Astrocyte of the spinal cord (primary cell): ENCODE measurements around the gene TUBGCP2.

ENCODE experiments used
- DNase-seq: peaks from one replicate; pipeline ENCODE4 v3.0.0; 2011; ENCODE audit warnings: low read depth, low spot score
- H3K4me3 ChIP-seq: 2 replicates; pipeline ENCODE4 v1.5.1; 2011; ENCODE audit warnings: low read depth, mild to moderate bottlenecking, low read length, moderate library complexity
- CTCF ChIP-seq: IDR thresholded peaks from 2 replicates; pipeline ENCODE4 v1.5.1; 2012; ENCODE audit warnings: low read depth, mild to moderate bottlenecking, low read length, inconsistent platforms
- in situ Hi-C: cut with HindIII; loops from 2 replicates; pipeline ENCODE4 v1.10.0; 2017; ENCODE audit warnings: low sequenced_read_pairs

TUBGCP2 gene

DNA sequence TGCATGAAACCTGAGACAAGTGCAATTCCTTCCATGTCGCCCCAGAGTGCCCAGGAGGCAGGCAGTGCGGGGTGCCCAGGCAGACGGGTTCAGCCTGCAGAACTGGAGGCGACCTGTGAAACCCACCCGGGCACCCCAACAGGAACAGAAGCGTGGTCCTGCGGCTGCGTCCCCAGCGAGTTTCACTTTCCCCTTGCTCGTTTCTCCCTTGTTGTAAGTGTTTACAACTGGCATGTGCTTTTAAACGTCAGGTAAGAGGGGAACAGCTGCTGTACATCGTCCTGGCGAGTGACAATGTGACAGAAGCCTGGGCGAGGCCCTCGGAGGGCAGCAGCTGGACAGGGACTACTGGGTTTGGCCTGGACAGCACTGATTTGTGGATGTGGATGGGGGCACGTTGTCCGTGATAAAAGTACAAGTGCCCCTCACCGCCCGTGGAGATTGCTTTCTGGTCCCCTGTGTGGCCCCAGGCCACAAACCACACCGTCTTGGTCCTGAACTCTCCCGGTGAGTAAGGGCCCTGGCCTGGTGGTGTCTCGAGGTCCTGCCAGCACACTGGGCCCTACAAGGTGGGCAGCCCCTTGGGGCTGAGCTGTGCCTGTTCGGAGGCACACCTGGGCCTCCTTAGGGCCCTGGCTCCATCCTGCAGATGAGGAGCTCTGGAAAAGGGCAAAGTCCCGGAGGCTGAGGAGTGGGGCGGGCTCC is 67.0 kb downstream of the TUBGCP2 start:
- no peak for DNase-seq
- no peak overlapping the region for H3K4me3 ChIP-seq
- in situ Hi-C loops, result no loop called here
- no peak for TF ChIP-seq CTCF

DNA sequence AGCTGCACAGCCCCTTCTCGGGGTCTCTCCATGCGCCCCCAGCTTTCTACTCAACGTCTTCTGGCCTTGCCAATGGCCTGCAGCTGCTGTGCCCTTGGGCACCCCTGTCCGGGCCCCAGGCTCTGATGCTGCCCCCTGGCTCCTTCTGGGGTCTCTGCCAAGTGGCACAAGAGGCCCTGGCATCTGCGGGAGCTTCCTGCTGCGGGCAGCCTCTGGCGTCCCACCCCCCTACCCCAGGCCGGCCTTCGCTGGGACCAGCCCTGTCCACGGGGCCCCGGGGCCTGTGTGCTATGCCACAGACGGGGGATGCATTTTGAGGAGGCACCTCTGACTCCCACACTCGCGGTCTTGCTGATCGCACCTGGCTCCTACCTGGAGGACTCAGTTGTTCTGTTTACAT is 68.7 kb downstream of the TUBGCP2 start:
- H3K4me3 ChIP-seq, result no peak overlapping the region
- DNase-seq, result no peak
- TF ChIP-seq CTCF, result no peak
- in situ Hi-C loops, result no loop called here

DNA sequence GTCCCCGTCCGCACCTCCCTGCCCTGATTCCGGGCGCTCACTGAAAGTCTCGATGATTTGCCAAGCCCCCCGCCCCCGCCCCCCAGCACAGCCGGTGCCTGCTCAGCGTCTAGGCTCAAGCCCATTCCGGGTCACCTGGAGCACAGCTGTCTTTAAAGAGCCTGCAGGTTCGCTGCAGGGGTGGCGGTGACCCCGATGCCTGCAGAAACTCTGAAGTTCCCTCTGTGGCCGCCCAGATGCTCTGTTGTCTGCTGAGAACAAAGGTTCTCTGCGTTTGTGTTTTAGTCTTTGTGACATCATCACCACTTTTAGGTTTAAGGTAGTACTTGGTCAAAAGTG is 70.2 kb downstream of the TUBGCP2 start:
- in situ Hi-C loops, result no loop called here
- H3K4me3 ChIP-seq, result no peak overlapping the region
- no peak for TF ChIP-seq CTCF
- DNase-seq, result no peak

GRCh38 chr10:133237588-133238465 is 70.8 kb downstream of the TUBGCP2 start, which contains the start of gene VENTX:
TSS of gene VENTX (plus strand) at chr10:133237855. CDS start at chr10:133237915, 60 bp downstream.
- in situ Hi-C loops, result no loop called here
- DNase-seq, result no peak
- no peak within 1 kb of the TSS for H3K4me3 ChIP-seq
- TF ChIP-seq CTCF, result no peak

- DNase-seq, result no peak
- in situ Hi-C loops, result no loop called here
- no peak overlapping the region for H3K4me3 ChIP-seq
- TF ChIP-seq CTCF, result no peak
Observed at GRCh38 chr10:133237241-133237587, 71.5 kb downstream of the TUBGCP2 start.

- in situ Hi-C loops, result no loop called here
- H3K4me3 ChIP-seq, result no peak overlapping the region
- TF ChIP-seq CTCF, result no peak
- no peak for DNase-seq
Observed at GRCh38 chr10:133236401-133237240, 72.1 kb downstream of the TUBGCP2 start.
